Superior temporal gyrus (tissue), 1 donor: ENCODE results near the gene BRSK2.

Source experiments
- DNase-seq: peaks from one replicate; pipeline ENCODE4 v3.0.0-alpha.2; 2016; ENCODE audit errors: extremely low spot score

The BRSK2 gene

DNA sequence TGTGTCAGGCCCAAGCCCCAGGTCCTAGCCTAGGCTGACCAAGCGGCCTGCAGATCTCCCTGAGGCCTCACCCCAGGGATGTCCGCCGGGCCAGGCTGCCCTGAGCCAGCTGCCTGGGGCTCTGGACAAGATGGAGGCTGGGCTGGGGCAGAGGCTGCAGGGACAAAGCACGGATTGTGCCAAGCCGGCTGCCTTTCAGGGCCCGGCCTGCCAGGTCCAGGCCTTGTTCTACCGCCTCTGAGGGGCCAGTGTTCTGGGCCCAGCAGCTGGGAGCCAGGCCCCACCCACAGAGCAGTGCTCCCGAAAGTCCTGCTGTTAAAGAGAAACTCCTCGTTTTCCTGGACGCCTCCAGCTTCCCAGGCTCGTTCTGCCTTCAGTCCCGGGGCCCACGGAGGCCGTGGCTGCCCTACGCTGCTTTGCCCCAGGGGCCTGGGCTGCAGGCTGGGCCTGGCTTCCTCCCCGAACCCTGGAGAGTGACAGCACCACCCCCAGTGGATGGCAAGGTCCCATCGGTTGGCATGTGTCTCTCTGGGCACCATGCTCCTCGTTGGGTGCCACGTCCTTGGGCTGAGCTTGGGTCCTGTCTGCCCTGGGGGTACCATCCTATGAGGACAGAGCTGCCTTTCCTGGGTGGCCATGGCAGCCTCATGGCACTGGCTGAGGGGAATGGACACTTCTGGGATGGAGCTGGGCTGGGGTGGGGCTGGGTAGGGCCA lies 7.6 kb downstream of the BRSK2 start:
- peak; percentile 96 for DNase-seq

GRCh38 chr11:1397862-1398527 lies 8.3 kb downstream of the BRSK2 start:
- DNase-seq, result no peak

DNA sequence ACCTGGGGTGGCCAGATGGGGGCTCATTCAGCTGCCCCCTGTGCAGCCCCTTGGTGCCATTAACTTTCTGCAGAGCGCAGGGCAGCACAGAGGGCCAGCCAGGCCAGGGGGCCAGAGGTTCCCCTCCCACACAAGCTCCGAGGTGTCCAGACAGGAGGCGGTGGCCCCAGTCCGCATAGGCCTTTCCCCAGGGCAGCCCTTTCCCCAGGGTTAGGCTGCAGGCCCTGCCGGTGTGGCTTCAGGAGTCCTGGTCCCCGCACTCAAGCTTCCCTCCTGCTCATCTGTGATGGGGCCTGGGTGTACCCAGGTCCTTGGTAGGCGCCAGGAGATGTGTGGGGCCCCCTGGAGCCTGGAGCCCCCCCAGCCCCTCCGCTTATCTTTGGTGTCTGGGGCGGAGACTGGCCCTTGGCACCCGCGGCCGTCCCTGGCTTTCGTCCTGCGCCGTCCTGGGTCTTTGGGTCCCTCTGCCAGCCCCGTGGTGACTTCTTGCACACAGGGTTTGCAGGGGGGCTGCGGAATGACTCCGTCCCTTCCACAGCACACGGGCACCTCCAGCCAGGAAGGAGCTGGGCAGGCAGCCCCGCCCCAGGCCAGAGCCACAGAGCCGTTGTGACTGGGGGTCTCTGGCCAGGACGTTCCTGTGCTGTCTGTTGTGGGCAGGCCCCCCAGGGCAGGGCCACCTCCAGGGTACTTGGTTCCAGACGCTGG lies 8.9 kb downstream of the BRSK2 start:
- DNase-seq, result no peak

GRCh38 chr11:1399386-1400316 lies 9.9 kb downstream of the BRSK2 start:
- peak; percentile 38 for DNase-seq

GRCh38 chr11:1400317-1401170 lies 10.8 kb downstream of the BRSK2 start:
- no peak for DNase-seq

- DNase-seq, result no peak
Measured at GRCh38 chr11:1401171-1401445, 11.4 kb downstream of the BRSK2 start.

- peak; percentile 78 for DNase-seq
Measured at GRCh38 chr11:1401656-1402221, 12.0 kb downstream of the BRSK2 start.

- no peak for DNase-seq
Measured at GRCh38 chr11:1402355-1403077, 12.8 kb downstream of the BRSK2 start.

GRCh38 chr11:1403078-1403620 lies 13.4 kb downstream of the BRSK2 start:
- DNase-seq, result no peak

DNA sequence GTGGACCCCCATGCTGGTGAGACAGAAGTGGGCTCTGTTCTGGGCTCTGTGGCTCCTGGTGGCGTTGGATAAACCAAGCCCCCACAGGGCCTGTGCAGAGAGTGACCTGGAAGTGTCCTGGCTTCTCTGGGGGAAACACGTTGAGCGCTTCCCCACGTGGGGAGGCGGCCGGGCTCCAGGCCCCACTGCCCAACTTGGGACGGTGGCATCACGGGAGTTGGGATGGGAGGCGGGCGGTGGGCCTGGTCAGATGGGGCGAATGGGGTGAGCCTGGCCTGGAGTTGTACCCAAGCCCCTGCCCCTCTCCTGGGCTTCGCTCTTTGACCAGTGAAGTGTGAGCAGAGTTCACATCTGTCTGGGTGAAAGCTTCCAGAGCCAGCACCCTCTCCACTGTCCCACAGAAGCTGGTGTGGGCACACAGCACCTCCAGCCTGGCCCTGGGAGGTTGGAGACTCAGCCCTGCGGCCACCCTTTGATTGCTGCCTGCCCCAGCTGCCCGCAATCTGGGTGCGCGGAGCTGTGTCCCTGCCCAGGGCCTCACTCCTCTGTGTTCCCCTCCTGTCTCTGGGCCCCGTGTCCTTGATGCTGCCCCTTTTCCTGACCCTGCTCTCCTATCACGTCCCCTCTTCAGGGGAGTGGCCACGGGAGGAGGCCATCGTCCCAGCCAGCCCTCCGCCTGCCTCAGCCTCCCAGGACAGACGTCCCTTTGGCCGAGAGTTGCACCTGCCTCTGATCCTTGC lies 14.2 kb downstream of the BRSK2 start:
- no peak for DNase-seq

DNA sequence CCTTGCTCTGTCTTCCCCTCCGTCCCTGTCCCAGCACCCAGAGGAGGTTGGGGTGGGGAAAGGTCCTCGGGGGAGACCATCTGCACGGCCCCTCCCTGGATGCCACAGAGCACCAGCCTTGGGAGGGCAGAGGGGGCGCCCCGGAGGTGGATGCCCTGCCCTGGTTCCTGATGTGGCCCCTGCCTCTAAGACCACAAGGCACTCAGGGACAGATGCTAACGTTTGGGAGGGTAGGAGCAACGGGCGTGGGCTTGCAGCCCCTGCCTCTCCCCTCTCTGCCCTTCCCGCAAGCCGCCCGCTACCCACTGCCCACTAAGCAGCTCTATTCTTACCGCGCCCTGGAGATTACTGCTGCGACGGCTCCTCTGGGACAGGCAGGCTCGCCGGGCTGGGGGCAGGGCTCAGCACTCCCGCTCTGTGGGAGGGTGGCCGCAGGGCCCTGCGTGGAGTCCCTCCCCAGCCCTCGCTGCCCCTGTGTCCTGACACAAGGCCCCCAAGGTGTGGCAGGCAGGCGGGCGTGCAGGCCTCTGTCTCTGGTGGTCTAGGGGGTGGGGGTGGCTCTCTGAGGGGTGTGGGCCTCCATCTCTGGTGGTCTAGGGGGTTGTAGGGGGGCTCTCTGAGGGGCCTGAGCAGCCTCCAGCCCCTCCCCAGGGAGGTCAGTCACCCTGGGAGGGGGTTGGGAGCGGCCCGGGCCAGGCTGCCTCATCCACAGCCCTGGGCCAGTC lies 14.9 kb downstream of the BRSK2 start:
- no peak for DNase-seq

DNA sequence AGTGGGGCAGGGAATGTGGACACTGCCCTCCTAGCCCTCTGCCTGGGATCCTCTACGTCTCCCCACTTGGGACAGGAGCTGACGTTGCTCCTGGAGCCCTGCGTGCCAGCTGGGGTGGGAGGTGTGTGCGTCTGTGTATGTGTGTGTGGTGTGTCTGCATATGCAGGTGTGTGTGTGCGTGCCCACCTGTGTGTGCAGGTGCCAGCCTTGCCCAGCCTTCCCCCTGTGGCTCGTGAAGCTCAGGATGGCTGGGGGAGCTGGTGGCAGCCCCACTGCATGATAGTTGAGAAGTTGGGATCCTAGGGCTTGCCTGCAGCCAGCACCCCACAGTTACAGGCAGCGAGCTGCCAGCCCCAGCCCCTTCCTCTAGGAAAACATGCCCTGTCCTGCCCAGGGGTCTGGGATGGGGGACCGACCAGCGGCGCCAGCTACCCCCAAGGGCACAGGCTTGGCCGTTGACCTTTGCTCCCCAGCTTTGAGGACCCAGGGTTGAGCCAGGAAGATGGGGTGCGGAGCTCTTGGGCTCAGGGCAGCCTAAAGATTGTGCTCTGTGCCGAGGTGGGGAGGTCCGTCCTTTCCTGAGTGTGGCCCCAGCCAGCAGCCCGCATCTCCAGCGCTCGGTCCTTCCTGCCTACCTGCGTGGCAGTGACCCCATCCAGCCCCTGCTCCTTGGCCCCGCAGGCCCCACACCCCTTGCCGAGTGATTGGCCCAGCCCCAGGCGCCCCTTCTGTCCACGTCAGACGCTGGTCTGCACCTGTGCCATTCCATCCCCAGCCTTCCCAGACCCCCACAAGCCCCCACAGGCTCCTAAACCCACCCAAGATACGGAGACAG lies 15.7 kb downstream of the BRSK2 start:
- no peak for DNase-seq

DNA sequence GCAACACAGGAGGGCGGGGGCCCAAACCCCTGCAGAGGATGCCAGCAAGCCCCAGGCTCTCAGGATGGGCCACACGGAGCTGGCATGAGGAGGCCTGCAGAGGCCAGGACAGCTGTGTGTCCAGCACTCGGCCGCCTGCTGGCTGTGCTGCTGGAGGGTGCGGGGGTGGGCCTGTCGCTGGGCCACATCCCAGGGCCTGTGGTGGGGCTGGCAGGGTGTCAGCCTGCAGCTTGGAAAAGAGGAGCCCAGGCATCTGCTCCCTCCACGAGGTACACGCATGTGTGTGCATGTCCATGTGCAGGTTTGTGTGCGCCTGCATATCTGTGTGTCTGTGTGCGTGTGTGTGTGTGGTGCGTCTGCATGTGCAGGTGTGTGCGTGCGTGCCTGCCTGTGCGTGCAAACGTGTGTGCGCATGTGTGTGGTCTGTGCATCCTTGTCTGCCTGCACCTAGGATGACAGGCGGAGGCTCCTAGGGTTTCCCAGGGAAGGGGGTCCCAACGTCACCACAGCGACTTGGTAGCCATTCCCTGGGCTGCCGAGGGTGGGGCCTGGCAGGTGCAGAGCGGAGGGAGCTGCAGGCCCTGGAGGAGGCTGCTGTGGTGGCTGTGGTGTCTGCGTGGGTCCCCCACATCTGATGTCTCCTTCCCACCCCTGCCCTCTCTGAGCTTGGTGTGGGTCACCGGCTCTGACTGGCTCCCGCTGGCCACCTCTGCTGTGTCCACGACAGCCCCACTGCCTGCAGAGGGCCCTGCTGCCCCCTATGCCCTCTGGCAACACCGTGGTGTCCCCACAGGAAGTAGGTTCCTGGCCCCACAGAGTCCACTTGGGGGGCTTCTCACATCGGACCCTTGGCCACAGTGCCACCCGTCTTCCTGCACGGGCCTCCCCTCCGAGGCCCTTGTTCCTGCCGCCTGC lies 17.1 kb downstream of the BRSK2 start:
- peak; percentile 32 for DNase-seq

GRCh38 chr11:1407668-1408067 lies 17.9 kb downstream of the BRSK2 start:
- no peak for DNase-seq

DNA sequence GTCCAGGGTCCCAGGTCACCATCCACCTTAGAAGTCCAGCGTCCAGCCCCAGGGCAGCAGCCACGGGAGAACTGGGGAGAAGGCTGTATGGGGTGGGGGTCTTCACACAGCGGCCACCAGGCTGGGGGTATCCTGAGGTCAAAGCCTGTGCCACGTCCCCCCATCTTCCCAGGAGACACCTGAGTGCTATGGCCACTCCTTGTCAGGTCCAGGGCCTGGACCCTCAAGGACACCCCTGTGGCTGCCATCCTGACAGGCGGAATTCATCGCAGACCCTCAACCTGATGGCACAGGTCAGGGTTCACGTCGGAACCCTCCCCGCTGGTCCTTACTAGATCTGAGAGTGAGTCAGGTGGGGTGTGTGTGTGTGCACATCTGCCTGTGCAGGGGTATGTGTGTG lies 18.6 kb downstream of the BRSK2 start:
- DNase-seq, result no peak

GRCh38 chr11:1409108-1409851 lies 19.5 kb downstream of the BRSK2 start:
- no peak for DNase-seq
